GM12878 (cell line): Measurements from ENCODE around the gene CHCHD6. TPM values are rescaled to one million over a fixed set of nuclear protein-coding genes. Genes with fewer than 3 reads are reported as not detected.

Experiments
- ATAC-seq: fragments of 200-7000 bp; cut with Tn5 transposase; 3 replicates; pipeline ENCODE4 v1.9.1; 2020; ENCODE audit warnings: mild to moderate bottlenecking, moderate library complexity
- BruUV-seq: library from RNA; stranded (reverse); fragments of 400-500 nt; replicated peaks from 2 replicates; lab custom pipeline; 2021; lab: Mats Ljungman, UMichigan
- CTCF ChIA-PET: fragments of 300-600 bp; sonication (Branson Sonifier 250); formaldehyde crosslinking; extraction: SDS; loops from one replicate; lab custom pipeline; 2021; ENCODE audit warnings: inconsistent platforms; lab: Yijun Ruan, JAX
- POLR2A ChIA-PET: fragments of 350-600 bp; formaldehyde crosslinking; extraction: SDS; loops from one replicate; lab custom pipeline; 2021; ENCODE audit warnings: inconsistent platforms; lab: Charles Lee
- RAD21 ChIA-PET: fragments of 300-600 bp; sonication (Branson Sonifier 250); formaldehyde crosslinking; loops from one replicate; lab custom pipeline; 2023; ENCODE audit warnings: antibody characterized with exemption; ENCODE audit not compliant: unreplicated experiment; lab: Charles Lee
- SMC1A ChIA-PET: fragments of 300-600 bp; sonication (Branson Sonifier 250); formaldehyde crosslinking; loops from one replicate; lab custom pipeline; 2023; ENCODE audit not compliant: unreplicated experiment, uncharacterized antibody; lab: Charles Lee
- DNase-seq: peaks from one replicate; pipeline ENCODE4 v3.0.0-alpha.2; 2011; ENCODE audit warnings: low read depth, low spot score
- FAIRE-seq: peaks from 3 replicates; lab custom pipeline; 2011; peaks lifted over from hg19 to GRCh38; lab: Jason Lieb, UNC
- H2AFZ ChIP-seq: 2 replicates; pipeline ENCODE4 v1.6.0; 2011; ENCODE audit warnings: low read depth, low read length, control low read depth; ENCODE audit not compliant: control insufficient read depth
- H3K27ac ChIP-seq: 2 replicates; pipeline ENCODE4 v1.5.1; 2011; ENCODE audit warnings: control low read depth; ENCODE audit not compliant: control insufficient read depth, insufficient read depth
- H3K27me3 ChIP-seq, 2 experiments: replicated peaks in 1 of 2; 2 replicates each; pipeline versions ENCODE4 v1.6.0 to v1.6.1; 2011; ENCODE audit warnings: low read length in 1 of 2; ENCODE audit not compliant: control insufficient read depth in 2 of 2, insufficient read depth in 2 of 2
- H3K36me3 ChIP-seq, 2 experiments: 2 replicates each; pipeline ENCODE4 v1.5.1; 2011; ENCODE audit warnings: low read length in 1 of 2; ENCODE audit not compliant: control insufficient read depth in 2 of 2, insufficient read depth in 2 of 2
- H3K4me1 ChIP-seq: 2 replicates; pipeline ENCODE4 v1.6.1; 2011; ENCODE audit warnings: mild to moderate bottlenecking, low read length, moderate library complexity, mixed read lengths; ENCODE audit not compliant: control insufficient read depth, insufficient read depth
- H3K4me2 ChIP-seq: 2 replicates; pipeline ENCODE4 v1.6.0; 2011; ENCODE audit warnings: control low read depth; ENCODE audit not compliant: control insufficient read depth, insufficient read depth
- H3K4me3 ChIP-seq: fragments of 200-600 bp; sonication (generic); 2 replicates; pipeline ENCODE4 v1.5.1; 2016
- H3K79me2 ChIP-seq: 2 replicates; pipeline ENCODE4 v1.6.0; 2011; ENCODE audit warnings: low read length; ENCODE audit not compliant: control insufficient read depth, insufficient read depth
- H3K9ac ChIP-seq: 2 replicates; pipeline ENCODE4 v1.8.0; 2011; ENCODE audit warnings: low read length, control low read depth, mixed read lengths; ENCODE audit not compliant: control insufficient read depth, insufficient read depth
- H3K9me3 ChIP-seq: replicated peaks from 3 replicates; pipeline ENCODE4 v1.5.1; 2011; ENCODE audit warnings: mild to moderate bottlenecking, low read length; ENCODE audit not compliant: control insufficient read depth, insufficient read depth
- H4K20me1 ChIP-seq: 2 replicates; pipeline ENCODE4 v1.6.0; 2011; ENCODE audit not compliant: control insufficient read depth, insufficient read depth
- BMI1 ChIP-seq: fragments of 450-650 bp; IDR thresholded peaks from 2 replicates; pipeline ENCODE4 v1.6.1; 2016; ENCODE audit warnings: mild to moderate bottlenecking, moderate library complexity, borderline replicate concordance
- CBX5 ChIP-seq: sonication (generic); IDR thresholded peaks from 2 replicates; pipeline ENCODE4 v1.6.1; 2016; ENCODE audit warnings: low read depth, moderate library complexity, mild to moderate bottlenecking, inconsistent platforms
- CHD2 ChIP-seq: IDR thresholded peaks from 2 replicates; pipeline ENCODE4 v1.6.1; 2011; ENCODE audit warnings: low read depth, low read length, improper control_type of control experiment, borderline replicate concordance
- EP300 ChIP-seq, 2 experiments: fragments of 150-350 bp in 1 of 2; IDR thresholded peaks; 2 replicates each; pipeline ENCODE4 v1.6.1; 2011 to 2012; ENCODE audit warnings: low read depth in 2 of 2, low read length in 2 of 2, borderline replicate concordance in 1 of 2, improper control_type of control experiment in 1 of 2, inconsistent platforms in 1 of 2; ENCODE audit not compliant: control insufficient read depth in 1 of 2
- JUND ChIP-seq: IDR thresholded peaks from 2 replicates; pipeline ENCODE4 v1.6.1; 2012; ENCODE audit warnings: low read depth, mild to moderate bottlenecking, low read length, improper control_type of control experiment, moderate library complexity
- MXI1 ChIP-seq: fragments of 150-350 bp; IDR thresholded peaks from 2 replicates; pipeline ENCODE4 v1.6.1; 2011; ENCODE audit warnings: low read depth, mild to moderate bottlenecking, inconsistent platforms, low read length, improper control_type of control experiment
- NFXL1 ChIP-seq: fragments of 450-650 bp; IDR thresholded peaks from 2 replicates; pipeline ENCODE4 v1.6.1; 2017; ENCODE audit warnings: antibody characterized with exemption, mild to moderate bottlenecking, borderline replicate concordance
- PML ChIP-seq: IDR thresholded peaks from 2 replicates; pipeline ENCODE4 v1.6.1; 2012; ENCODE audit warnings: low read length, inconsistent platforms
- RB1 ChIP-seq: fragments of 450-650 bp; formaldehyde crosslinking; IDR thresholded peaks from 2 replicates; pipeline ENCODE4 v1.6.1; 2017; ENCODE audit warnings: mild to moderate bottlenecking, borderline replicate concordance
- SIX5 ChIP-seq: IDR thresholded peaks from 2 replicates; pipeline ENCODE4 v1.6.1; 2011; ENCODE audit warnings: mild to moderate bottlenecking, low read depth, low read length, moderate library complexity; ENCODE audit not compliant: severe bottlenecking
- SMARCA5 ChIP-seq: fragments of 450-650 bp; IDR thresholded peaks from 2 replicates; pipeline ENCODE4 v1.6.1; 2017; ENCODE audit warnings: mild to moderate bottlenecking
- STAT3 ChIP-seq: IDR thresholded peaks from 2 replicates; pipeline ENCODE4 v1.6.1; 2011; ENCODE audit warnings: low read depth, low read length, improper control_type of control experiment
- WRNIP1 ChIP-seq: IDR thresholded peaks from 2 replicates; pipeline ENCODE4 v1.6.1; 2011; ENCODE audit warnings: low read depth, low read length, improper control_type of control experiment, borderline replicate concordance
- ZNF384 ChIP-seq: IDR thresholded peaks from 2 replicates; pipeline ENCODE4 v1.6.1; 2012; ENCODE audit warnings: low read depth, mild to moderate bottlenecking, low read length, improper control_type of control experiment, borderline replicate concordance
- WGBS: methylation state at CpG from one replicate; pipeline ENCODE4 v1.1.6; 2016; ENCODE audit warnings: low lambda C conversion rate; ENCODE audit not compliant: insufficient replicate concordance, insufficient coverage; ENCODE audit errors: missing lambda C conversion rate; 5-methylcytosine and 5-hydroxymethylcytosine counted together
- in situ Hi-C: fragments of 300-500 bp; cut with MboI; formaldehyde crosslinking; loops from 9 replicates; pipeline ENCODE4 v1.14.3; 2018; ENCODE audit warnings: mixed read lengths
- intact Hi-C: fragments of 100-400 bp; cut with micrococcal nuclease; formaldehyde crosslinking; loops from one replicate; pipeline ENCODE4 v1.14.2; 2022; ENCODE audit not compliant: unreplicated experiment
- polyA plus RNA-seq, 11 experiments: library from polyadenylated mRNA; depleted of rRNA in 4 of 11; unstranded in 6 of 11; stranded (reverse) in 5 of 11; fragments of >200 nt; fragmentation: Nextera tagmentation in 4 of 11; fragmentation: Illumina TruSeq in 1 of 11; extraction: Ambion mirVana in 4 of 11; extraction: Trizol in 1 of 11; gene quantifications; 1 replicate in 1 of 11; 2 replicates in 10 of 11; pipeline versions ENCODE4 v1.2.1 to v1.2.3, GENCODE V29; 2011 to 2016; ENCODE audit warnings: inconsistent platforms in 2 of 11, missing spikeins in 2 of 11, low read depth in 1 of 11
- total RNA-seq, 4 experiments: library from RNA; depleted of rRNA in 3 of 4; stranded (reverse); fragments of >200 nt in 3 of 4; fragmentation: Illumina TruSeq in 1 of 4; extraction: Trizol in 1 of 4; gene quantifications; 2 replicates each; pipeline versions ENCODE4 v1.2.1 to v1.2.3, GENCODE V29; 2013 to 2021
- TF ChIP-seq, protein P1 (sequence below): IDR thresholded peaks from 2 replicates; pipeline ENCODE4 v1.6.1; 2011; ENCODE audit warnings: mild to moderate bottlenecking, low read depth, low read length, moderate library complexity; ENCODE audit not compliant: insufficient replicate concordance
- TF ChIP-seq, protein P2 (sequence below): fragments of 450-650 bp; IDR thresholded peaks from 2 replicates; pipeline ENCODE4 v1.6.1; 2014; ENCODE audit warnings: mild to moderate bottlenecking

The CHCHD6 gene
- total and polyA plus RNA-seq, 10 of the 15 experiments (the other 5 are each of a cell fraction or from before 2014, with no cell fraction given), result 2.7 to 16.7 (median 12.3) TPM

DNA sequence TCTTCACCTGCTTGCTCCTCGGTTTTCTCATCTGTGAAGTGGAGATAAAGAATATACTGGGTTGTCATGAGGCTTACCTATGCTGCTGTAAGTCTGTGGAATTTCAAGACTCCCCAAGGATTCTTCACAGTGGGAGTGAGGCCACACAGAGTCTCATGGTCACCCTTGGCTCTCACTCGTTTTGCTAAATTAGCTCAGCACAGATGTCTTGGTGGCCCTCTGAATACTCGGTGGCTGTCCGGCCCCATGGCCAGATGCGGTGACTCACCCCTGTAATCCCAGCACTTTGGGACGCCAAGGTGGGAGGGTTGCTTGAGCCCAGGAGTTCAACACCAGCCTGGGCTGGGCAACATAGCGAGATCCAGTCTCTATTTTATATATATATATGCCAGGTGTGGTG is 5.0 kb upstream of the CHCHD6 start:
- whole genome bisulfite sequencing, result 39% methylated on average over 7 of the region's 7 CpGs
- CTCF ChIA-PET, result no interaction called here
- H3K9ac ChIP-seq, result no peak overlapping the region
- no peaks in the 10 kb centered on the region; a peak in 2 of 4 replicates for H3K27me3 ChIP-seq
- intact Hi-C loops (no loop called here), in situ Hi-C loops (no loop called here)
- no peak overlapping the region for H3K4me2 ChIP-seq
- POLR2A ChIA-PET, result no interaction called here
- H3K27ac ChIP-seq, result no peak overlapping the region
- TF ChIP-seq MXI1 (no peak), RB1 (no peak), WRNIP1 (no peak), ZNF384 (no peak), EP300 (IDR thresholded peaks at IDR 0.05; ENCODE audit: borderline replicate concordance in 1 of 2, control insufficient read depth in 1 of 2, low read depth in 2 of 2, low read length in 2 of 2) (no peak), NFXL1 (no peak), SMARCA5 (no peak), BMI1 (no peak), CBX5 (no peak), SIX5 (no peak), PML (no peak), JUND (no peak), STAT3 (no peak), CHD2 (no peak)
- TF ChIP-seq, protein P1, sequence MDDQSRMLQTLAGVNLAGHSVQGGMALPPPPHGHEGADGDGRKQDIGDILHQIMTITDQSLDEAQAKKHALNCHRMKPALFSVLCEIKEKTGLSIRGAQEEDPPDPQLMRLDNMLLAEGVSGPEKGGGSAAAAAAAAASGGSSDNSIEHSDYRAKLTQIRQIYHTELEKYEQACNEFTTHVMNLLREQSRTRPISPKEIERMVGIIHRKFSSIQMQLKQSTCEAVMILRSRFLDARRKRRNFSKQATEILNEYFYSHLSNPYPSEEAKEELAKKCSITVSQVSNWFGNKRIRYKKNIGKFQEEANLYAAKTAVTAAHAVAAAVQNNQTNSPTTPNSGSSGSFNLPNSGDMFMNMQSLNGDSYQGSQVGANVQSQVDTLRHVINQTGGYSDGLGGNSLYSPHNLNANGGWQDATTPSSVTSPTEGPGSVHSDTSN, result no peak
- TF ChIP-seq, protein P2, sequence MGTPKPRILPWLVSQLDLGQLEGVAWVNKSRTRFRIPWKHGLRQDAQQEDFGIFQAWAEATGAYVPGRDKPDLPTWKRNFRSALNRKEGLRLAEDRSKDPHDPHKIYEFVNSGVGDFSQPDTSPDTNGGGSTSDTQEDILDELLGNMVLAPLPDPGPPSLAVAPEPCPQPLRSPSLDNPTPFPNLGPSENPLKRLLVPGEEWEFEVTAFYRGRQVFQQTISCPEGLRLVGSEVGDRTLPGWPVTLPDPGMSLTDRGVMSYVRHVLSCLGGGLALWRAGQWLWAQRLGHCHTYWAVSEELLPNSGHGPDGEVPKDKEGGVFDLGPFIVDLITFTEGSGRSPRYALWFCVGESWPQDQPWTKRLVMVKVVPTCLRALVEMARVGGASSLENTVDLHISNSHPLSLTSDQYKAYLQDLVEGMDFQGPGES, result no peak
- SMC1A ChIA-PET, result interaction anchor here (0.7 kb wide), 1 partner anchor 20 kb away, joined by 3 read pairs; no protein-coding TSS in a partner anchor
- ATAC-seq, result no peak
- no peak for DNase-seq
- RAD21 ChIA-PET, result no interaction called here
- no peaks in the 10 kb centered on the region for H3K36me3 ChIP-seq
- no peaks in the 10 kb centered on the region for H3K79me2 ChIP-seq
- no peak for FAIRE-seq
- no peak overlapping the region for H3K4me3 ChIP-seq
- no peaks in the 10 kb centered on the region for H3K4me1 ChIP-seq
- BruUV-seq, result no TSS peak
- H4K20me1 ChIP-seq, result no peaks in the 10 kb centered on the region
- no peaks in the 10 kb centered on the region for H3K9me3 ChIP-seq
- H2AFZ ChIP-seq, result no peak overlapping the region
